NCI-H2171 treated with DMSO at 0.1 percent for 48 hours (cell line): ENCODE measurements around the gene TEK.

Experiments used
- DNase-seq: peaks from one replicate; lab custom pipeline; 2025; lab: John Stamatoyannopoulos, UW

The TEK gene

GRCh38 chr9:27179245-27179865, 70.3 kb downstream of the TEK start:
- DNase-seq, result no peak

- DNase-seq, result peak; percentile 42
These were observed 72.4 kb downstream of the TEK start for GRCh38 chr9:27181381-27181780.

GRCh38 chr9:27182421-27182820, 73.4 kb downstream of the TEK start:
- no peak for DNase-seq

DNA sequence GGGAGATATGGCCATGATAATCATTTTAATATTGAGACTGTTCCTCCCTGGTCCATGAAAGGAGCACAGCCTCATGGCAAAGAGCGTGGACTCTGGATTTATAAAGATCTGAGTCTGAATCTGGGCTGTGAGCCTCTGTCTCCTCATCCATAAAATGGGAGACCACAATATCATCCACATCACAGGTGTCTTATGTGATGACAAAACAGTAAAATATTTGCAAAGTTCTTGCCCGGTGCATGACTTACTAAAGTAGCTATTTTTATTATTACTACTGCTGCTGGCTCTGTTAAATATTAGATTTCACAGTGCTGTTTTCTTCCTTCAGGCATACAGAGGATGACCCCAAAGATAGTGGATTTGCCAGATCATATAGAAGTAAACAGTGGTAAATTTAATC, 74.1 kb downstream of the TEK start:
- DNase-seq, result no peak

GRCh38 chr9:27183701-27184100, 74.7 kb downstream of the TEK start:
- no peak for DNase-seq

DNA sequence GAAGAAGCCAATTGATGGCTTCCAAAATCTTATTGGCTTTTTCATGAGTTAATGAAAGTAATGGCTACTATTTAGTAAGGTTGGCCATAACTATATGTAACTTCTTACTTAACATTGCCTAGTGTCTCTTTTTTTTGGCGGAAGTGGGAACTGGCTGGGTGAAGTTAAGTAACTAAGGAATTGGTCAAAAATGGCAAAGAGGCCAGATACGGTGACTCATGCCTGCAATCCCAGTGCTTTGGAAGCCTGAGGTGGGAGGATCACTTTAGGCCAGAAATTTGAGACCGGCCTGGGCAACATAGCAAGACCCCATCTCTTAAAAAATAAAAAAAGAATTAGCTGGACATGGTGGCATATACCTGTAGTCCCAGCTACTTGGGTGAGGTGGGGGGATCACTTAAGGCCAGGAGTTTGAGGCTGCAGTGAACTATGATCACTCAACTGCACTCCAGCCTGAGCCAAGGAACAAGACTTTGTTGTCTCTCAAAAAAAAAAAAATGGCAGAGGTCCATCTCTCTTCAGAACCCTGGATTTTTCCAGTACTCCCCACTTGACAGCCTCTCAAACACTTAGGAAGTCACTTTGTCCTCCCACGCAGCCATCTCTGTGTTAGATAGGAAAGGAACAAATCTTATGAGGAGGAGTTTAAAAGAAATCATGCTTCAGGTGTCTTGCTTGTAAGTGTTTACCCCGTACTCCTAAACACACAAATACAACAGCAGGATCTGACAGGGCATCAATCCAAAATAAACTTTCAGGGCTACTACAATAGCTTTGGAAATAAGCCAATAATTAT, 75.7 kb downstream of the TEK start:
- no peak for DNase-seq

DNA sequence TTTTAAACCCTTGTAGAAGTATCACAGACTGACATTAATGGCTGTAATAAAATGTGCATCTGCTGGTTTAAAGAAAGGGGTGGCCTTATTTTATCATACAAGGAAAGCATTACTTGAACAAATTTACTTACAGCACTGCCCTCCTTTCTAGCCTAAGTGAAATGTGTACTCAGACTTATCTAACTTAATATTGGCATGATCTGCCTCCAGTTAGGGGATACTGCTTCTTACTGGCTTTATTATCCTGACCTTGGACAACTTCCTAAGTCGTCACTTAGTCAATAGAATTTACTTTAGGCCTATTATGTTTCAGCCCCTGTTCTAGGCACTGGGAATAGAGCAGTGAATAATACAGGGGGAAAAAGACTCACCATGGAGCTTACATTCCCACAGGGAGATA, 79.4 kb downstream of the TEK start:
- no peak for DNase-seq

DNA sequence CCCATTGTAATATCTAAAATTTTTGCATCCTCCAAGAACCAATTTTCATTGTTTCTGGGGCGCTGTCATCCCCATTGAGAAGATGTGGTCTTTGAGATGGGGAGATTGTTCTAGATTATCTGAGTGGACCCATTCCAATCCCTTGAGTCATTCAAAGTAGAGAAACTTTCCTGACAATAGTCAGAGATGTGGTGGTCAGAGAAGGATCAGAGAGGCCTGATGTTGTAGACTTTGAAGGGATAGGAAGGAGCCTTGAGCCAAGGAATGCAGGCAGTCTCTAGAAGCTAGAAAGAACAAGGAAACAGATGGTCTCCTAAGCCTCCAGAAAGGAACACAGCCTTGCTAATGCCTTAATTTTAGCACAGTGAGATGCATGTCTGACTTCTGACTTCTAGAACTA, 80.4 kb downstream of the TEK start:
- DNase-seq, result no peak

DNA sequence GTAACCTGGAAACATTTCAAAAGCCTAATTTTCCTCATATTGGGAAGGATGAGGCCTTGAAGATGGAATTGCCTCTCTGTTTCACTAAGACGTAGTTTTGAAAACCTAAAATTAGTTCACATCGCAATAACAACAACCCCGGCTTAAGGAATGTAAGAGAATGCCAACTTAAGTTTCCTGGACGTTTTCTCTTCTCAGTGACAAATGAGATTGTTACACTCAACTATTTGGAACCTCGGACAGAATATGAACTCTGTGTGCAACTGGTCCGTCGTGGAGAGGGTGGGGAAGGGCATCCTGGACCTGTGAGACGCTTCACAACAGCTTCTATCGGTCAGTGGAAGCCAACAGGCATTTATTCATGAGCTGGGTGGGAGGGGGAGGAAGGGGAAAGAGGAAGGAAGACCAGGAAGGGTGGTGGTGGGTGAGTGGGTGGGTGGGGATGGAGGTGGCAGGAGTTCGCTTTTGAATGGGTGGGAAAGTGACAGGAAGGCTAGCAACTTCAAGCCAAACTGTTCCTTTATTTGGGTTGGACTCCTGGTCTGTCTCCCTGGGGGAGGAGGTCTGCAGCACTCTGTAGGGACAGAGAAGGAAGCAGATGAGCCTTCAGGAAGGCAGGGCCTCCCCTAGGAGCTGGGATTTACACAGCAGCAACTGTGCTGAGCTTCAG, 83.4 kb downstream of the TEK start:
- DNase-seq, result no peak

GRCh38 chr9:27193886-27194285, 84.9 kb downstream of the TEK start:
- no peak for DNase-seq

- no peak for DNase-seq
These were observed 85.5 kb downstream of the TEK start for GRCh38 chr9:27194401-27195091.

GRCh38 chr9:27195191-27195590, 86.2 kb downstream of the TEK start:
- DNase-seq, result no peak

- peak; percentile 21 for DNase-seq
These were observed 87.4 kb downstream of the TEK start for GRCh38 chr9:27196383-27196782.

DNA sequence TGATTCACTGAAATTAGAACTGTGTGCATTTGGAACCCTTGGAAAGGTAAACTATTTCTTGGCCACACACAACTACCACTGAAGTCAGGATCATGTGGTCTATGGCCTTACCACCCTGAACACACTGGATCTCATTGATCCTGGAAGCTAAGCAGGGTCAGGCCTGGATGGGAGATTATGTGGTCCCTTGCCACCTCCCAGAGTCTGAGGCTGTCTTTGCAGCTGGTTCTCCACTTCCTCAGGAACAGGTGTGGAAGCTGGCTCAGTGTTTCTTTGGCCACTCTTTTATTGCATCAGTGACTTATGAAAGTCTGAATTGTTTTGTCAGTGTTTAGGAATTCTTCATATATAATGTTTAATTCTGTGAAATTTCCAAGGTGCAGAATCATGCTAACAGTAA, 89.2 kb downstream of the TEK start:
- no peak for DNase-seq

- no peak for DNase-seq
These were observed 93.0 kb downstream of the TEK start for GRCh38 chr9:27202056-27202455.

DNA sequence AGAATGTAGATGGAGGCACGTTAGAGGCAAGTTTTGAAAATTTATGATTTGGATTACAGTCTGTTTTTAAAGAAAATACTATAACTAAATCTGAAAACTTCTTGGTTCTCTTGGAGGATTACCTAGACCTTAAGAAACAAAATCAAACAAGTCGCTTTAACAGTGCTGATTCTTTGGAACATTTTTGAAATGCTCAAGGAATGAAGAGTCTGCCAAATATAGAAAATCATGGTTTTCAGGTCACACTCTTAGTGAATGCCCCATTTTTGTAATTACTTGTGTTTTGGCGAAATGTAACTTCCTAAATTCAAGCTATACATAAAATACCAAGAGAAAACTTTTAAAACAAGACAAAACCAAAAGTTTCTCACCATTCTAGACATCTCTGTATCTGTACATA, 94.8 kb downstream of the TEK start:
- DNase-seq, result no peak

GRCh38 chr9:27204578-27204977, 95.6 kb downstream of the TEK start:
- DNase-seq, result no peak

- DNase-seq, result no peak
These were observed 96.2 kb downstream of the TEK start for GRCh38 chr9:27205198-27205597.

- DNase-seq, result no peak
These were observed 97.0 kb downstream of the TEK start for GRCh38 chr9:27206041-27206440.

DNA sequence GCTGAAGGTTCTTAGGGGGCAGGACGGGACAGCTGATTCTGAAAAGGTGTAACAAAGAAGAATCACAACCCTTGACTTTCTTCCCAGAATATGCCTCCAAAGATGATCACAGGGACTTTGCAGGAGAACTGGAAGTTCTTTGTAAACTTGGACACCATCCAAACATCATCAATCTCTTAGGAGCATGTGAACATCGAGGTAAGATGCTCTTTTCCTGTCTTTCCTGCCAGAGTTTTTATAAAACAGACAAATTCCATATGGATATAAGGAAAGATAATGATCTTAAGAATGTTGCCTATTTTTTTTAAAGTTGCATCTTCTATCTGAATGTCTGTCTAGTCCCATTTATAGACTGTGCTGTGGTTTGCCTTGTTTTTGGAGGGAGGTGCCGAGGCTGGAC, 100.0 kb downstream of the TEK start:
- DNase-seq, result no peak

DNA sequence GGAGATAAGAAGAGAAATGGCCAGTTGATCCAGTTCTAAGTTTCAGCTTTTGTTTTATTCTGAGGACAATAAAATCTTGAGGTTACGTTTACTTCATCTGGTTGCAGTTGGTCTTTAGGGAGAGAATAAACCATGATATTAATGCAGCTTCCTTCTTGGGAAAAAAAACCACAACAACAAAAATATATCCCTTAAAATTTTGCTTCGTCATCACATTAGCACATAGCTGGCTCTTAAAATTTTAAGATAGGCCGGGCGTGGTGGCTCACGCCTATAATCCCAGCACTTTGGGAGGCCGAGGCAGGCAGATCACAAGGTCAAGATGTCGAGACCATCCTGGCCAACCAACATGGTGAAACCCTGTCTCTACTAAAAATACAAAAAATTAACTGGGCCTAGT, 101.6 kb downstream of the TEK start:
- DNase-seq, result no peak

DNA sequence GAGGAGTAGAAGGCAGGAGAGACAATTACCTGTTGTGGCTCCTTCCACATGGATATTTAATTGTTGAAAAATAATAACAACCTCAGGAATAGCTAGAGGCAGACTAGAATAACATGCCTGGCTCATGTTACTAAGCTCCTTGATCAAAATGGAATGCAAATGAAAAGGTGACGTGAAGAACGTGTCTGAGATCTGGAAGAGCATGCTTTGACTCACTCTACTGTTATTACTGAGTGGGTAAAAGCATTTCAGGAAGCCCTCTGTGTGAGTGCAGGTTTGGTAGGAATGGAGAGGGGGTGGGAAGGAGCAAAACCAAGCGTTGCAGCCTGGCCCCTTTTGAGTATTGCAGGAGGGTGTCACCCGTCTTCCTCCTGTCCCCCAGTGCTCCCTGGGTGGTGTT, 103.2 kb downstream of the TEK start:
- DNase-seq, result no peak

GRCh38 chr9:27212621-27213020, 103.6 kb downstream of the TEK start:
- no peak for DNase-seq
